Suppressor macrophage treated with lipopolysaccharide for 4 hours (primary cell): ENCODE data around the gene OSBPL10.
"Not testable (repeated sequence)": the region's sequence is repeated elsewhere in the genome, so short reads cannot be mapped to it uniquely, and the experiment has no call there.

Experiments
- DNase-seq: peaks from one replicate; pipeline ENCODE4 v3.0.0-alpha.2; 2020

The OSBPL10 gene

GRCh38 chr3:31692751-31693150 lies 288.3 kb downstream of the OSBPL10 start:
- peak; percentile 33 for DNase-seq

- DNase-seq: no peak
Measured at GRCh38 chr3:31690771-31691170, 290.3 kb downstream of the OSBPL10 start.

GRCh38 chr3:31689523-31689922 lies 291.5 kb downstream of the OSBPL10 start:
- DNase-seq: not testable (repeated sequence)

GRCh38 chr3:31688984-31689383 lies 292.1 kb downstream of the OSBPL10 start:
- DNase-seq: peak; percentile 77

GRCh38 chr3:31687020-31687802 lies 293.9 kb downstream of the OSBPL10 start:
- DNase-seq: no peak

GRCh38 chr3:31680072-31680870 lies 300.8 kb downstream of the OSBPL10 start:
- no peak for DNase-seq

- DNase-seq: no peak
Measured at GRCh38 chr3:31676556-31676955, 304.5 kb downstream of the OSBPL10 start.

- no peak for DNase-seq
Measured at GRCh38 chr3:31673950-31674349, 307.1 kb downstream of the OSBPL10 start.

- peak; percentile 58 for DNase-seq
Measured at GRCh38 chr3:31671976-31672375, 309.1 kb downstream of the OSBPL10 start.

GRCh38 chr3:31671451-31671850 lies 309.6 kb downstream of the OSBPL10 start:
- peak; percentile 12 for DNase-seq

GRCh38 chr3:31670722-31671121 lies 310.3 kb downstream of the OSBPL10 start:
- DNase-seq: no peak

GRCh38 chr3:31670136-31670535 lies 310.9 kb downstream of the OSBPL10 start:
- peak; percentile 88 for DNase-seq

- DNase-seq: peak; percentile 57
Measured at GRCh38 chr3:31668242-31668641, 312.8 kb downstream of the OSBPL10 start.

- no peak for DNase-seq
Measured at GRCh38 chr3:31667582-31667981, 313.5 kb downstream of the OSBPL10 start.

- no peak for DNase-seq
Measured at GRCh38 chr3:31664031-31664430, 317.0 kb downstream of the OSBPL10 start.

- no peak for DNase-seq
Measured at GRCh38 chr3:31661993-31662670, 318.9 kb downstream of the OSBPL10 start.

GRCh38 chr3:31661286-31661685 lies 319.8 kb downstream of the OSBPL10 start:
- no peak for DNase-seq

- no peak for DNase-seq
Measured at GRCh38 chr3:31659246-31659645, 321.8 kb downstream of the OSBPL10 start.

GRCh38 chr3:31654998-31655397 lies 326.1 kb downstream of the OSBPL10 start:
- no peak for DNase-seq

GRCh38 chr3:31653464-31653863 lies 327.6 kb downstream of the OSBPL10 start:
- DNase-seq: no peak

GRCh38 chr3:31652296-31652695 lies 328.8 kb downstream of the OSBPL10 start:
- no peak for DNase-seq

- DNase-seq: no peak
Measured at GRCh38 chr3:31648286-31648968, 332.6 kb downstream of the OSBPL10 start.

GRCh38 chr3:31645256-31645655 lies 335.8 kb downstream of the OSBPL10 start:
- no peak for DNase-seq
